Measurements from ENCODE around the gene LYRM4.

DNA sequence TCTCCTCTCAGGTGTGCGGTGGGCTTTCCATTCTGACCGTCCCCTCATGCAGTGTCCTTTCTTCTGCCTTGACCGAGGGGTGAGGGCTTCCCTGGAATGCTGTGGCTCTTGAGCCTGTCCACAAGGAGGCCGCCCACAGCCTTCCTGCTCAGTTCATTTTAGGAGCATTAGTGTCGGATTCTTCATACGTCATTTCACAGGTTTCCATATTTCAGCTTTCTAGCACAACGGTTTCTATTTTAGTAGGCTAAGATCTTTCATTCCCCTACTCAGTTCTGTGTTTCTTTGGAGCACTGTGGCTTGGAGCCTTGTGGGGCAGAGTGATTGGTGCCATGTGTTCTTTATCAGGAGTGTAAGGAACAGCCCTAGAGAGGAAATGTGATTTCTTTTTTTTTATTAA lies 170.1 kb downstream of the LYRM4 start:
- TF ChIP-seq, protein P1, sequence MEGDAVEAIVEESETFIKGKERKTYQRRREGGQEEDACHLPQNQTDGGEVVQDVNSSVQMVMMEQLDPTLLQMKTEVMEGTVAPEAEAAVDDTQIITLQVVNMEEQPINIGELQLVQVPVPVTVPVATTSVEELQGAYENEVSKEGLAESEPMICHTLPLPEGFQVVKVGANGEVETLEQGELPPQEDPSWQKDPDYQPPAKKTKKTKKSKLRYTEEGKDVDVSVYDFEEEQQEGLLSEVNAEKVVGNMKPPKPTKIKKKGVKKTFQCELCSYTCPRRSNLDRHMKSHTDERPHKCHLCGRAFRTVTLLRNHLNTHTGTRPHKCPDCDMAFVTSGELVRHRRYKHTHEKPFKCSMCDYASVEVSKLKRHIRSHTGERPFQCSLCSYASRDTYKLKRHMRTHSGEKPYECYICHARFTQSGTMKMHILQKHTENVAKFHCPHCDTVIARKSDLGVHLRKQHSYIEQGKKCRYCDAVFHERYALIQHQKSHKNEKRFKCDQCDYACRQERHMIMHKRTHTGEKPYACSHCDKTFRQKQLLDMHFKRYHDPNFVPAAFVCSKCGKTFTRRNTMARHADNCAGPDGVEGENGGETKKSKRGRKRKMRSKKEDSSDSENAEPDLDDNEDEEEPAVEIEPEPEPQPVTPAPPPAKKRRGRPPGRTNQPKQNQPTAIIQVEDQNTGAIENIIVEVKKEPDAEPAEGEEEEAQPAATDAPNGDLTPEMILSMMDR (IDR thresholded peaks at IDR 0.05; ENCODE audit: insufficient read depth, low read length) = no peak
- TF ChIP-seq, protein P2, sequence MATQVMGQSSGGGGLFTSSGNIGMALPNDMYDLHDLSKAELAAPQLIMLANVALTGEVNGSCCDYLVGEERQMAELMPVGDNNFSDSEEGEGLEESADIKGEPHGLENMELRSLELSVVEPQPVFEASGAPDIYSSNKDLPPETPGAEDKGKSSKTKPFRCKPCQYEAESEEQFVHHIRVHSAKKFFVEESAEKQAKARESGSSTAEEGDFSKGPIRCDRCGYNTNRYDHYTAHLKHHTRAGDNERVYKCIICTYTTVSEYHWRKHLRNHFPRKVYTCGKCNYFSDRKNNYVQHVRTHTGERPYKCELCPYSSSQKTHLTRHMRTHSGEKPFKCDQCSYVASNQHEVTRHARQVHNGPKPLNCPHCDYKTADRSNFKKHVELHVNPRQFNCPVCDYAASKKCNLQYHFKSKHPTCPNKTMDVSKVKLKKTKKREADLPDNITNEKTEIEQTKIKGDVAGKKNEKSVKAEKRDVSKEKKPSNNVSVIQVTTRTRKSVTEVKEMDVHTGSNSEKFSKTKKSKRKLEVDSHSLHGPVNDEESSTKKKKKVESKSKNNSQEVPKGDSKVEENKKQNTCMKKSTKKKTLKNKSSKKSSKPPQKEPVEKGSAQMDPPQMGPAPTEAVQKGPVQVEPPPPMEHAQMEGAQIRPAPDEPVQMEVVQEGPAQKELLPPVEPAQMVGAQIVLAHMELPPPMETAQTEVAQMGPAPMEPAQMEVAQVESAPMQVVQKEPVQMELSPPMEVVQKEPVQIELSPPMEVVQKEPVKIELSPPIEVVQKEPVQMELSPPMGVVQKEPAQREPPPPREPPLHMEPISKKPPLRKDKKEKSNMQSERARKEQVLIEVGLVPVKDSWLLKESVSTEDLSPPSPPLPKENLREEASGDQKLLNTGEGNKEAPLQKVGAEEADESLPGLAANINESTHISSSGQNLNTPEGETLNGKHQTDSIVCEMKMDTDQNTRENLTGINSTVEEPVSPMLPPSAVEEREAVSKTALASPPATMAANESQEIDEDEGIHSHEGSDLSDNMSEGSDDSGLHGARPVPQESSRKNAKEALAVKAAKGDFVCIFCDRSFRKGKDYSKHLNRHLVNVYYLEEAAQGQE (IDR thresholded peaks at IDR 0.05; ENCODE audit: insufficient replicate concordance, low read depth) = no peak
